A549 treated with CpdA at 1 μM for 4 hours (cell line): Measurements from ENCODE around the gene C16orf74. TPM values are rescaled to one million over a fixed set of nuclear protein-coding genes. Genes with fewer than 3 reads are reported as not detected.

ENCODE experiments used
- total RNA-seq: library from RNA; stranded (reverse); fragments of 200-300 nt; extraction: Qiagen RNA extraction; gene quantifications from 5 replicates; pipeline ENCODE4 v1.2.3, GENCODE V29; 2022; ENCODE audit warnings: low read depth

C16orf74 gene
- total RNA-seq: 9.5 to 18.9 TPM (median 16.3 TPM) in 5 replicates

GRCh38 chr16:85750827-85751697, at the start of gene C16orf74:
Gene C16orf74 (minus strand): TSS chr16:85751096. CDS start chr16:85735217, 15,879 bp downstream.

GRCh38 chr16:85799497-85800320, 48.8 kb upstream of the C16orf74 start, which contains the start of the genes COX4I1 and EMC8:
Gene COX4I1 (plus strand): TSS chr16:85799695. CDS start chr16:85801206, 1,511 bp downstream.
Gene EMC8 (minus strand): TSS chr16:85799544. CDS start chr16:85799295, 249 bp downstream.

GRCh38 chr16:85688586-85689284, 62.2 kb downstream of the C16orf74 start, which contains the start of gene GINS2:
Gene GINS2 (minus strand): TSS chr16:85688954. CDS start chr16:85688898, 56 bp downstream.

Other genes starting within 250 kb of the C16orf74 start
- 19.9 to 22.4 TPM (median 20.6 TPM) in 5 replicates for gene GSE1, start 137.8 kb downstream of the C16orf74 start, total RNA-seq
- gene GINS2, start 62.1 kb downstream of the C16orf74 start, total RNA-seq: 28.5 to 32.7 TPM (median 32.3 TPM) in 5 replicates
- 53.9 to 73.6 TPM (median 69.0 TPM) in 5 replicates for gene EMC8, start 48.4 kb upstream of the C16orf74 start, total RNA-seq
- gene COX4I1, start 48.6 kb upstream of the C16orf74 start, total RNA-seq: 764 to 850 TPM (median 793 TPM) in 5 replicates
- 0.27 to 1.0 TPM (median 0.32 TPM) in 5 replicates for gene IRF8, start 148.1 kb upstream of the C16orf74 start, total RNA-seq